ENCODE results near the gene STOM.
"Not testable (repeated sequence)": the region's sequence is repeated elsewhere in the genome, so short reads cannot be mapped to it uniquely, and the experiment has no call there.

STOM gene

DNA sequence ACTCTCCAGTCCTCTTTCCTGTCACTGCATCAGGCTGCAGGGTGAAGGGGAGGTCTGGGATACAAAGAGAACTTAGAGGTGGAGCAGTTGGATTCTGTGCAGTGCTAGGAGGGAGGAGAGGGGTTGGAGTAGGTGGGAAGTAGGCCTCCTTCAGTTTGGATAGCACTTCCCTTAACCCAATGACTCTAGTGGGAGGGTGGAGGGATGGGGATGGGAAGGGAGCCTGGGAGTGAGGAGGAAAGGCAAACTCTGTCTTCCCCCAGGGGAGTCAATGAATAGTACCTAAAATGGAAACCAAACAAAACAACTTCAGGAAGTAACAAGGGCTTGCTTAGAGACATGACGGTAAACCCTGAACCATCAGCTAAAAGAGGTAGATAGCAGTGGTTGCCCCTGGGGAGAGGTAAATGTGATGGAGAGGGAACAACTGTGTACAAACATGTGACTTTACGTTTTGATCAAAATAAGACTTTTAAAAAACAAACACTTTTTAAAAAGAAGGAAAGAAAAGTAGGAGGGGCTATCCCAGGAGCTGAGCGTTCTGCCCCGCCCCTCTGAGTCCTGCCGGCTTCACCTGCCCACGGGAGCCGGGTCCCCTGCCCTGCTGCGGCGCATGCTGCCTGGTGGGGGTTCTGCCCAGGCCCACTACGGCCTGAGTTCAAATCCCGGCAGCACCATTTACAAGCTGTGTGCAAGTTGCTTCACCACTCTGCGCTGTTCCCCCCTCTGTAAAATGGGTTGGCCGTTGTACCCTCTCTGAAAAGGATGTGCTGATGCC is 71.2 kb downstream of the STOM start:
- DNase-seq: no peak

- no peak for DNase-seq
Observed at GRCh38 chr9:121298016-121298538, 72.0 kb downstream of the STOM start.

DNA sequence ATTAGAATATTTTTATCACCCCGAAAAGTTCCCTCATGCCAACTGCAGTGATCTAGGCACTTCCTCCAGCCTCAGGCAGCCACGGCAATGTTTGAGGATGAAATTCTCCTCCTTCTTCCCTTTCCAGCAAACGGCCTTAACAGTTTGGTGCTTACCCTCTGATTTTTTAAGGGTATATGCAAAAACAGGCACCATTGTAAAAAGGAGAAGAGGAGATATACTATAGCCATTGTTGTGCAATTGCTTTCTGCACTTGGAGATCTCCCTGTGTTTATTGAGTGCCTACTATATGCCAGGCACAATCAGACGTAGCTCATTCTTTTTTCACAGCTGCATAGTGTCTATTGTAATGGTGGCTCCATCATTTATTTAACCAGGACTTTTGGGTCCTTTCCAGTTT is 72.7 kb downstream of the STOM start:
- DNase-seq: peak; percentile 64 to 74

DNA sequence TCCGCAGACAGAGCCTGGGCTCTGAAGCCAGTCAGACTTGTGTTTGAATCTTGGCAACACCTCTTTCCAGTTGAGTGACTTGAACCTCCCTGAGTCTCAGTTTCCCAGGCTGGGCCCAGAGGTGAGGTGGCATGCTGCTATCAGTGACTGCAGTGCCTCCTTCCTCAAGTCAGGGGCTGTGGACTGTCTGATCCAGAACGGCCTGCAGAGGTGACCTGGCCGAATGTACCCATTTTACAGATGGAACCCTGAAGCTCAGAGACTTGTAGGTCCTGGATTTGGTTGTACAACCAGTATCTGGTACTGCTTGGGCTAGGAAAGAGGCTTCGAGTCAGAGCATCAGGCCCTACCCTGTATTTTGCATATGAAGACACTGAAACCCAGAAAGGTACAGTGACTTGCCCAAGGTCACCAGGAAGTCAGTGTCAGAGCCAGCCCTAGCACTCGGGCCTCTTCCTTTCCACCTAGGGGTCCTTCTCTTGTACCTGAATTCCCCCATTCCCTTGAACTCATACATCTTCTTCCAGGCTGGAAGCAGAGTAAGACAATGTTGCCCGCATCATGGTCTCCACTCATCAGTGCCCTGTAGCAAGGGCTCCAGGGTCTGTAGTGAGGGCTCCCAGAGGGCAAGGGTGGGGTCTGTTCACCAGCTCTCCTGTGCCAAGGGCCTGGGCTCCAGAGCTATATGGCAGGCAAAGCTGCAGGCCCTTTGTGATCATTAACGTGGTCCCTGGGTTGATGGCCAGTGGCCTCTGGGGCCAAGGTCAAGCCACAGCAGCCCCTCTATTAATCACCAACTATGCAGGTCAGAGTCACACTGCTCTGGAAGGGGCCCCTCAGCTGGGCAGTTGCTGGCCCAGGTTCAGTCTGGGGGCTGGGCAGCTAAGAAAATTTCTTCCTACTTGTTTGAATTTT is 73.6 kb downstream of the STOM start:
- no peak for DNase-seq

GRCh38 chr9:121295662-121296191 is 74.3 kb downstream of the STOM start:
- DNase-seq: no peak

- DNase-seq: no peak
Observed at GRCh38 chr9:121294866-121295661, 75.0 kb downstream of the STOM start.

- DNase-seq: no peak
Observed at GRCh38 chr9:121294151-121294743, 75.8 kb downstream of the STOM start.

- no peak for DNase-seq
Observed at GRCh38 chr9:121292801-121293241, 77.2 kb downstream of the STOM start.

DNA sequence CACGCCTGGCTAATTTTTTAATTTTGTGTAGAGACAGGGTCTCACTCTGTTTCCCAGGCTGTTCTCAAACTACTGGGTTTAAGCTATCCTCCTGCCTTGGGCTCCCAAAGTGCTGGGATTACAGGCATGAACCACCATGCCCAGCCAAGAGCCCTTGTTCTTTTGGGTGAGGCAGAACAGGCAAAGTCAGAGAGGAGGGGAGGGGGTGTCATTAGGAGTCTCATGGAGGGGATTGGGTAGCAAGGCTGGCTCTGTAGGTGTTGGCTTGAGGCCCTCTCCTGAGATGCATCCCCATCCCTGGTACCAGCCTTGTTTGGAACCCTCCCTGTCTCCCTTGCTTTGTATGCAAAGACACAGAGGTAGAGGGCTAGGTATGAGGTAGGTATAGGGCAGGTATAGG is 78.0 kb downstream of the STOM start:
- DNase-seq: no peak

DNA sequence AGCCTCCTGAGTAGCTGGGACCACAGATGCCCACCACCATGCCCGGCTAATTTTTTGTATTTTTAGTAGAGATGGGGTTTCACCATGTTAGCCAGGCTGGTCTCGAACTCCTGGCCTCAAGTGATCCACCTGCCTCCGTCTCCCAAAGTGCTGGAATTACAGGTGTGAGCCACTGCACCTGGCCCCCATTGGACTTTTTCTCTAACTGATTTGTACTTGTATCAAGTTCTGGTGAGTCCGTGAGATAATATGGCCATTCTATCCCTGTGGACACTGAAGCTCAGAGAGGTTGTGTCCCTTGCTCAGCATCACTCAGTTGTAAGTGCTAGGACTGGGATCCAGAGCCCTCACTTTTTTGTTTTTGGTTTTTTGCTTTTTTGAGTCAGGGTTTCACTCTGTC is 78.5 kb downstream of the STOM start:
- DNase-seq: not testable (repeated sequence)

DNA sequence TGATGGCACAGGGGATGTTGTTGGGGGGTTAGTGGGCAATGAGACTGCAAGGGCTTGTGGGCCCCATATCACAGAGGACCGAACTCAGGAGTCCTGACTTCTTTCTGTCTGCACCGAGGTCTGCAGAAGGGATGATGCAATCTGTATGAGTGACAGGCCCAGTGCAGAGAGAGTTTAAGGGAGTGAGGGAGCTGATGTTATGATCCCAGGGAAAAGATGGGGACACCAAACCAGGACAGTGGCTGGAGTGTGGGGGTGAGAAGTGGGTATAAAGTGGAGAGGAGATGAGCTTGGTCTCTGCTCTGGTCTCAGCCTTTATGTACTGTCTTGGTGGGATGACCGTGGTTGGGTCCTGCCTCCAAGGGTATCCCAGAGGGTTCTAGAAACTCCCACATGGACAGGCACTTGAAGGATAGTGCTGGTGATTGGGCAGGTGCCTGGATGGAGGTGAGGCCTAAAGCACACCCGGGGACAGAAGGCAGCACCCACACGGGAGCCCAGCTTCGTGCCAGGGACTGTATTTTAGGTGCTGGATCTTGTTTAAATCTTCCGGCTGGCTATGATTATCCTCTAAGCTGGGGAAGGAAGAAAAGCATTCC is 80.2 kb downstream of the STOM start:
- DNase-seq: no peak

DNA sequence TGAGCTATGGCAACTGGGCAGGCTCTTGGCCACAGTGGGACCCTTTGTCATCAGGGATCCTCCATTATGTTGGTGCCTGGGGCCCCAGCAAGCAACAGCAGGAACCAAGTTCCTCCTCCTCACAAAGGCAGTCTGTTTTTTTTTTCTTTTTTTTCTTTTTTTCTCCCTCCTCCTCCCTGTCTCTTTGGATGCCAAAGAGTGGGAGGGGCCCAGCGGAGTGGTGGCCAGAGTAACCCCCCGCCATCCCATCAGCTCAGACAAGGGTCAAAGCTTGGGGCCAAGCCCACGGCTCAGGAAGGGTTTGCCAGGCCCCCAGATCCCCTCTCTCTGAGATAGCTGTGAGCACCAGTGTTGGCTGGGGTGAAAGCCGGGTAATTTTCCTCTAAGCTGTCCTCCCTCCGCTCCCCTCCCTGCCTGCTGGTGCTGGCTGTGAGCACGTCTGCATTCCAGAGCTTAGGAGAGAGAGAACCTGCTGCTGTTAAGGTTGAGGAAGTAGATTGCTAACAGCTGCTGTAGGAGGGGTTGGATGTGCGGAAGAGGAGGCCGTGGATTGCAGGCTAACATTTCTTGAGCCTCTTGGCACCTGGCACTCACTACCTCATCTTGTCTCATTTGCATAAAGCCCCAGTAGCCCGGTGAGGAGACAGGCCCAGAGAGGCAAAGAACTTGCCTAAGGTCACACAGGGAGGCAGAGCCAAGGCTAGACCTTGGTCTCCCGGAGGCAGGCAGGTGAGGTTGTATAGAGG is 80.9 kb downstream of the STOM start:
- DNase-seq: no peak
